GM21737 (cell line): ENCODE measurements around the gene KIF20B.
"Not testable (repeated sequence)": the region's sequence is repeated elsewhere in the genome, so short reads cannot be mapped to it uniquely, and the experiment has no call there.

Experiments
- ATAC-seq: cut with Tn5 transposase; IDR thresholded peaks from one replicate; pipeline ENCODE4 v1.9.1; 2021; ENCODE audit warnings: mild to moderate bottlenecking, moderate library complexity; ENCODE audit not compliant: unreplicated experiment

The KIF20B gene

DNA sequence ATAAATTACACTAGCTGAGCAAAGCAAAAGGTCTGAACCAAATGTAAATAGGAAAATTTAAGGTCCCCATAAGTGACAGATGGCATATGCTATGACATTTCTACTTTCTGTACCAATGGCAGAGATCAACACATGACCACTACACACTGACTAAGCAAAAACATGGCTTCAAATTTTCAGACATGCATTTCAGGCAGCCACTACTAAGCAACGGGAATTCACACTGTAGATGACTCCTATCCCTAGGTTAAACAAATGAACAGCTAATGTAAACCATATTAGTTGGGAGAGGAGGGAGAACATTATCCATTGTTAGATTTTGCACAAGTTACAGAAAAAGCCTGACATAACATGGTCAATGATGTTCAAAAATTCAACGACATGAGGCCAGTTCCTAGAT is 11.4 kb upstream of the KIF20B start:
- no peak for ATAC-seq

DNA sequence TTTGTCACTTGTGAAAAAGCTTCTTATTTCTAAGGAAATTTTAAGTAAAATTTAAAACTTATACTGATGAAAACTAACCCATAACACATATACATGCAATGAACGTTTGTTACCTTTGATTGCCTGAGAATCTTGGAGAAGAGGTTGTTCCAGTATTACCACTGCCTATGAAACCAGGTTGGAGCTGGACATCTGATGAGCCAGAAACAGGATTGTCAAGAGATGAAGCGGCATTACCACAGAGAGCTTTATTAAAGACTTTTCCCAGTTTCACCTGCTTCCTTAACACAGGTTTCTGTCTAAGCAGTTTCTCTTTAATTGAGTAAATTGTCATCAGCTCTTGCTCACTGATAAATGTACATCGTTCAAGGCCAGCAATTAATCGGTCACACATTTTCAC is 9.0 kb upstream of the KIF20B start:
- no peak for ATAC-seq

DNA sequence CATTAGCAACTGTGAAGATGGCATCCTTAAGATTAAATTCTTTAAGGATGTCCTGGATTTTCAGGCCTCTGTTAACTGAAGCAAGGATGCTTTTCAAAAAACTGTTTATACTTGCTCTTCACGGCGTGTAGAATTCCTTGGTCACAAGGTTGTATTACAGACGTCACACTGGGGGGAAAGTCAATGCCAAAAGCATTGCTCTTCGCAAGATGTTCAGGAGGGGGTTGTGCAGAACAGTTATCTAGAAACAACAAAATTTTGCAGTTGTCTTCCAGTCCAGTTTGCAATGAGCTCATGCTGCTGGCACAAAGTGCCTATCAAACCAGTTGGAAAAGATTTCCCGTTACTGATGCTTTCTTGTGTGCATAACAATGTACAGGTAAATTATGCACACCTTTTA is 8.2 kb upstream of the KIF20B start:
- ATAC-seq, result no peak

DNA sequence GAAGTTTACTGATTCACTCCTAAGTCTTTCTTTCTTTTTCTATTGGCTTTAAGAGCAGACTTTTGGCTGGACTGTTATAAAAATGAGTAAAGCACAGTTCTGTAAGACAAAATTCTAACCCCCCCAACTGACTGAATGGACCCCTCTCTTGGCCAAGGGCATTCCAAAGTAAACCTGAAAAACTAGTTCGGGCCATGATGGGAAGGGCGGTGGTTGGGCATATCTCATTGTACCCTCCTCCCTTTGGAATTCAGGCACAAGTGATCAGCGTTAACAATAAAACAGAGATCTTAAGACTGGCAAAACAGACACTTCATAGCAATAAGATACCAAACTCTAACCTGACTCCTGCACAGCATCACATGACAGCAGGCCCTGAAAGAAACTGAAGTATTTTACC is 6.1 kb upstream of the KIF20B start:
- ATAC-seq, result no peak

DNA sequence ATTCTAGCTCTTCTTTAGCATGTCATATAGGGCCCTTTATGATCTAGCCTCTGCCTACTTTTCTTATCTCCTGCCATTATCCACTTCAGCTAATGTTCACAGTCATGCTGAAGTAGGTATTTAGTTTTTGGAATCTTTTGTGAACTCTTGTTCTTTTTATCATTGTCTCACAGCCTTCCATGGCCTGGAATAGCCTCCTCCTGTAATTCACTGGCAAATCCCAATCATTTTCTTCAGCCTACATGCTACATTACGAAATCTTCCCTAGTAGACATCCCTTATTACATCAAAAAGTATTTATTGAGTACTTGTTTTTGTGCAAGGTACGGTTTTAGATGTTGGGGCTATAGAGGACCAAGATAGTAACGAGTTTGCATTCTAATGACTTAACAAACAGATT is 3.4 kb upstream of the KIF20B start:
- no peak for ATAC-seq

DNA sequence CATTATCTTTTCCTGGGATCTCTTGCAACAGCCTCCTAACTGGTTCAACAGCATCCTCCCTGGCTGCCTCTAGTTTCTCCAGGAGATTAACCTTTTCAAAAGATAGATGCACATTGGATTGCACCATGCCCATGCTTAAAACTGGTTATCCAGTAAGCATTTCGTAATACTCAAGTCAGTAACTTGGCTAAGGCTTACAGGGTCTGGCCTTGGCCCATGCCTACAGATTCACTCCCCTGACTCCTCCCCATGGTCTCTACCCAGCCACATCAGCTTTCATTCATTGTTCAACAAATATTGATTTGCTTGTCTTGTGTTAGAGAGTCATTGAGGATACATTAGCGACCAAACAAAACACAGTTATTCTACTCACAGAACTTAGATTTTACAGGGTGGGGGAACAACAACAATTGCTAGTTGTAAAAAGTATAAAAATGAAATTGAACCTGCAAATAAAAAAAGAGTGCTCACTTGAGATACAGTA is 1.8 kb upstream of the KIF20B start:
- no peak for ATAC-seq

DNA sequence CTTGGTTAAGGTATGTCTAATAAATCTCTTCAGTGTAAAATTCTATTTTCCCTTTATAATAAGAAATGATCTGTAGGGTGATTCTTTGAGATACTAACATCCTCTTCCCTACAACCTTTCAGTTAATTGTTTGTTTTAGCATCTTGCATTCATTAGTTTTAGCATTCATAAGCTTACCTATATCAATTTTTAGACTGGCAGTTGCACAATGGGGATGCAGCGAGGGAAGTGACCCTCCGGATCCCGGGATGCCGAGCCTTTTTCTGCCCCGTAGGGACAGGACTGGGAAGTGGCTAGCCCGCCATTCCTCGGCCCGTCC is 508 bp upstream of the KIF20B start:
- ATAC-seq, result no peak

DNA sequence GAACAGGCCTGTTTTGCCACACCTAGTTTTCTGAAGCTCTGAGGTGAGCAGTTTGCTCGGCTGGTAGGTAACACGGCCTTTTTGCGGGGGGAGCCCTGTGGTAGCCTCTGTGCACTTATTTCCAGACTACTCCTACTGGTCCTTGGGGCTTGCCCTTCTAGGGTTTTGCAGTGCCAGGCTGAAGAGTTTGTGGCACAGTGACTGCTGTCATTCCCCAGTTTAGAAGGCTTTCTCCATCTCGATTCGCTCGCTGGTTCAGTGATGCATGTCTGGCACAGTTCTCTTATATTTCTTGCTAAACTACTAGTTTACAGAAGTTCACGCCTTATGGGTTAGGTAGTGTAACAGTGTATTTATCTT is 711 bp downstream of the KIF20B start:
- ATAC-seq, result no peak

DNA sequence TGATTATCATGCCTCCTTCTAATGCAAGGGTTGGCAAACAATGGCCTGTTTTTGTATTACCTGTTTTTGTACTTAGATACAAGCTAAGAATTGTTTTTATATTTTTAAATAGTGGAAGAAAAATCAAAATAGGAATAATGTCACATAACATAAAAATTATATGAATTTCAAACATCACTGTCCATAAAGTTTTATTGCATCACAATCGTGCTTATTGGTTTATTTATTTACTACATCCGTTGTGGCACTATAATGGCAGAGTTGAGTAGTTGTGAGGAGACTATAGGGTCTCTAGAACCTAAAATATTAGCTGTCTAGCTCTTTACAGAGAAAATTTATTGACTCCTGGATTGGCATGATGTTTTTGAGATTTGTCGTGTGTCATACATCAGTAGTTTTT is 4.1 kb downstream of the KIF20B start:
- ATAC-seq, result no peak

DNA sequence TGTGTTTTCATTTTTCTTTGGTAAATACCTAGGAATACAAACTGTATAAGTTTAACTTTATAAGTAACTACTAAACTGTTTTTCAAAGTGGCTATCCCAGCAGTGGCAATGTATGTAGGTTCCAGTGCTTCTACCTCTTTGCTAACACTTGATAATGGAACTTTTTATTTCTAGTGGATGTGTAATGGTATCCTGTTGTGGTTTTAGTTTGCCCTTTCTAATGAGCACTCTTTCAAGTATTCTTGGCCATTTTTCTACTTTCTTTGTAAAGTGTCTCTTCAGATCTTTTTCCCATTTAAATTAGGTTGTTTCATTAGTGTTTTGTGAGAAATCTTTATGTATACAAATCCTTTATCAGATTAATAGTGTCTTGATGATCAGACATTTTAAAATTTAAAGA is 4.6 kb downstream of the KIF20B start:
- ATAC-seq, result no peak

DNA sequence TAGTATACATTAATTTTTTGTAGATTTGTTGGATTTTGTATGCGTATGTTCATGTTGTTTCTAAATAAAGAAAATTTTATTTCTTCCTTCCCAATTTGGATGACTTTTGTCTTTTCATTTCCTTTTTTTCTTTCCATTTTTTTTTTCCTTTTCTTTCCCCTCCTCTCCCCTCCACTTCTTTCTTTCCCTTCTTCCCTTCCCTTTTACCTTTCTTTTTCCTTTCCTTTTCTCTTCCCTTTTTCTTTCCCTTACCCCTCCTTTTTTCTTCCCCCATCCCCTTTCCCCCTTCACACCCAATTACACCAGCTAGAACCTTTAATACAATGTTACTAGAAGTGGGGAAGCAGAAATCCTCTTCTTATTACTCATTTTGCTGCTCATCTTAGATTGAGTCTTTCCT is 6.0 kb downstream of the KIF20B start:
- ATAC-seq, result no peak

DNA sequence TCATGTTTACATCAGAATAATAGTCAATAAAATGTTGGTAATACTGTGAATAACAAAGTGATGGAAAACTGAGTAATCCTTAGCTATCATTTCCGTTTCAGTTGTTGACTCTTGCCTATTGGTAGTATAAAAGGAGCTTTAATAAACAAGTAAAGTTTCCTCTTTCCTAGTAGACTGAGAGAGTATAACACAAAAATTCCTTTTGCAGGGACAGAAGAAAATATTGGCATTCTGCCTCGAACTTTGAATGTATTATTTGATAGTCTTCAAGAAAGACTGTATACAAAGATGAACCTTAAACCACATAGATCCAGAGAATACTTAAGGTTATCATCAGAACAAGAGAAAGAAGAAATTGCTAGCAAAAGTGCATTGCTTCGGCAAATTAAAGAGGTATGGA is 9.4 kb downstream of the KIF20B start:
- ATAC-seq, result no peak

DNA sequence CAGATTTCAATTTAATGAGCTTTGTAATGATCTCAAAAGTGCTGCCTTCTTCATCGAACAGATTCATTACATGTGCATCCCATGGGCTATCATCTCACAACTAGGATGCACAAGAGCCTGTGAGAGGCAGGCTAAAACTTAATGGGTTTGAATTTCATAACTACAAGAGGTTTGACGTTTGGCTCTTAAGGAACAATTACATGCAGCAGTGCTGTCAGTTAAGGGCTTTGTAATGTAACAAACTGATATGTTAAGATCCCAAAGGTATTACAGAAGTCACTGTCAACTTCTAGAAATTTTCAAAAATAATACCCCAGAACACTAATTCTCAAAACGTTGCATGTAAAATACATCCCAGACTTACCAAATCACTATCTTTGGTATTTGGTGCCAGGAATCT is 33.2 kb downstream of the KIF20B start:
- no peak for ATAC-seq

DNA sequence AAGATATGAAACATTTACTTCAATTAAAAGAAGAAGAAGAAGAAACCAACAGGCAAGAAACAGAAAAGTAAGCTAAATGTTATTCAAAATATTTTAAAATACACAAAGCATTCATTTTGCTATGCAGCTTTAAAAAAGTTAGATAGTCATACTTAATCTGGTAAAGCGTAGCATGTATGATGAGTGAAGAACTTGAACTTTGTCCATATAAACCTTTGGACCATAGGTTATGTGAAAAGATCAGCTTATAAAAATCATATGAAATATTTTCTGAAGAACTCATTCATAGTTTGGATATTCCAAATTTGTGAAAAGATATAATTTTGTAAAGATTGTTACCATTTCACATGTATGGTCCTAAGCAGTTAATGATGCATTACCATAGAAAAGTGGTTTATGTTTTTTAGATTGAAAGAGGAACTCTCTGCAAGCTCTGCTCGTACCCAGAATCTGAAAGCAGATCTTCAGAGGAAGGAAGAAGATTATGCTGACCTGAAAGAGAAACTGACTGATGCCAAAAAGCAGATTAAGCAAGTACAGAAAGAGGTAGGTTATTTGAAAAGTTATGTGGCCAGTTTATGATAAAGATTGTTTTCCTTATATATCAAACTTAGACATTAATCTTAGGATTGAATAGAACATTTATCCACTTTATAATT is 37.3 kb downstream of the KIF20B start:
- ATAC-seq, result peak; percentile 83

DNA sequence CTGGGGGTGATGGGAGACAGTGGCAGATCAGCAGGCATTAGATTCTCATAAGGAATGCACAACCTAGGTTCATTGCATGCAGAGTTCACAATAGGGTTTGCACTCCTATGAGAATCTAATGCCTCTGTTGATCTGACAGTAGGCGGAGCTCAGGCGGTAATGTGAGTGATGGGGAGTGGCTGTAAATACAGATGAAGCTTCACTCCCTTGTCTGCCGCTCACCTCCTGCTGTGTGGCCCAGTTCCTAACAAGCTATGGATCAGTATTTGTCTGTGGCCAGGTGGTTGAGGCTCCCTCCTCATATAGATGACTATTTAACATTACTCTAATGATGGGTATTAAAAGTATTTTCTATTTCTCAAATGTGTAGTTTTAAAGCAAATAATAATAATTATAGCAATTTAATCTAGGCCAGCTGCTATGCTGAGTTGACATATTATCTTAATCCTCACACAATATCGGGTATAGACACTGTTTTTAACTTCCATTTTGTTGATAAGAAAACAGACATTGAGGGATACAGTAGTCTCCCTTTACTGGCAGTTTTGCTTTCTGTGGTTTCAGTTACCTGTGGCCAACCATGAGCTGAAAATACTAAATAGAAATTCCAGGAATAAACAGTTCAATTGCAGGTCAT is 39.9 kb downstream of the KIF20B start:
- ATAC-seq, result no peak

DNA sequence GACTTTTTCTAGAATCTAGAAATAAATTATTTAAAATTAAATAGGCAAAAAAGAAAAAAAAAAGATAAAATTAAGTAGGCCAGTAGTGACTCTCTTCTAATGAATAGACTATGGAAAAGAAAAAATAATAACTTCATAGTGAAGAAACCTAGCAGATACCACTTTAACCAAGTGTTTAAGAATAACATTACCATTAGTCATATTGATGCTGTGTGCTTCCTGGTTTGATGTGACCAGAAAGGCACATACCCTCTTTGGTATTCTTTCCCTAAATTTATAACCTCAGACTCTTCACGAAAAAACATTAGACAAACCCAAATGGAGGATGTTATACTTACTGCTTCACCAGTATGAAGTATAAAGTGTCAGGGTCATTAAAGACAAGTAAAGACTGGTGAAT is 42.6 kb downstream of the KIF20B start:
- no peak for ATAC-seq

DNA sequence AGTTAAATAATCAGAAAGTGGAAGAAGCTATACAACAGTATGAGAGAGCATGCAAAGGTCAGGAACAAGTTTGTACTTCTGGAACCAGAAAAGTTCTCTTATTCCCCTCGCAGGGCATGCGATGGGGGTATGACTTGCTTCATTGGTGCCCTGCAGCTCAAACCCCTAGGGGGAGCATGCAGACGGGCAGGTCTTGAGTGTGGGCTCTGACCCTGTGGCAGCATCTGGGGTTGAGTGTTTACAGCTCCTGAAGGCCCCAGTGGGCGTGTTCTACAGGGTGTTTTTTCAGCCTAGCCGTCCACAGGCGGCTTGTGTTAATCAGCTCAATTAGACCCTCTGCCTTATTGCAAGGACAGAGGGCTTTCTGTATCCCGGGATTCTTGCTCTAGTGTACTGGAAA is 44.5 kb downstream of the KIF20B start:
- no peak for ATAC-seq

DNA sequence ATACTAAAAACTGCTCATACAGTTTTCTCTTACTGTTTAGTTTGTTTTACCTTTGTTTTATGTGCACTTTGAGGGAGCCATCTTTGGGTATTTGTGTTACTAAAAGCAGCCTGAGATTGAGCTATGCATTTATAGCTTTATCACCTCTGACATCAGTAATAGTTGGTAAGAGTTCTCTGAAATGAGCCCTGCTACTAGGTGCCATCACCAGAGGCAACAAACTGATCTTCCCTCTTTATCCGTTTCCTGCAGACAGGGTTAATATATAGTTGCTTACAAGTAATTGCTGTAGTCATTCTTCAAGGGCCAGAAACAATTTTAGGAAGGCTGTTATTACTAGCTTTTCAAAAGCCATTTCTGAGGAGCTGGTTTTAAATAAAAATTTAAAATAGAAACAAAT is 49.1 kb downstream of the KIF20B start:
- ATAC-seq, result no peak

DNA sequence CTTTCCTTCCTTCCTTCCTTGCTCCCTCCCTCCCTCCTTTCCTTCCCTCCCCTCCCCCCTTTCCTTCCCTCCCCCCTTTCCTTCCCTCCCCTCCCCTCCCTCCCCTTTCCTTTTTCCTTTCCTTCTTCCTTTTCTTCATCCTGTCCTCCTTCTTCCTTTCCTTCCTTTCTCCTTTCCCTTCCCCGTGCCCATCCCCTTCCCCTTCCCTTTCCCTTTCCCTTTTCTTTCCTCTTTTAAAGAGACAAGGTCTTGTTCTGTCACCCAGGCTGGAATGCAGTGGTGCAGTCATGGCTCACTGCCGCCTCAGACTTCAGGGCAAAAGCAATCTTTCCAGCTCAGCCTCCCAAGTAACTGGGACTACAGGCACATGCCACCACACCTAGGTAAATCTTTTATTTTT is 54.0 kb downstream of the KIF20B start:
- ATAC-seq, result no peak

DNA sequence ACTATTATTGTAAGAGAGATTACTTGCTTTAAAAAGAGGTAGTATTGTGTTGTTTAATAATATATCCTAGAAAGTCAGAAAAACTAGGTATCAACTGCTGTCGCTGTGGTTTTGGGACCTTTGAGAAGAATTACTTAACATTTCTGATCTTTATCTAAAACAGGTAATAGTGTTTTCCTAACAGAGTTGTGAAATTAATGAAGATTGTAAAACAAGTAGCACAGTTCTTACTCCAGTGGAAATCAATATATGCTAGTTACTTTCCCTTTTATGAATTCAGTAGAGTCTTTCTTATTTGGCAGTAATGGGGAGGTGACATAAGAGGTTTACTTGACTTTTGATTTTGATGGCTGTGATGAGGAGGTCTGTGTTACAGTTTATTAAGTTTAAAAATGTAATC is 58.1 kb downstream of the KIF20B start:
- ATAC-seq, result no peak

DNA sequence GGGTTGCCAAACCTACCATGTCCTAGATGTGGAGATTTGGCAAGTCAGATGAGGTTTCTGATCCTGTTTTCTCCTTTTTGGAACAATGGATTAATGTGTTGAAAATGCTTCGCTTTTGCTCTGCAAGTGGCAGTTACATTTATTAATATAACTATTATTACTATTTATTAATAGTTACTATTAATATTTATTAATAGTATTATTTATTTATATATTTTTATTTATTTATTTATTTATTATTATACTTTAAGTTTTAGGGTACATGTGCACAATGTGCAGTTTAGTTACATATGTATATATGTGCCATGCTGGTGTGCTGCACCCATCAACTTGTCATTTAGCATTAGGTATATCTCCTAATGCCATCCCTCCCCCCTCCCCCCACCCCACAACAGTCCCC is 62.3 kb downstream of the KIF20B start:
- not testable (repeated sequence) for ATAC-seq

DNA sequence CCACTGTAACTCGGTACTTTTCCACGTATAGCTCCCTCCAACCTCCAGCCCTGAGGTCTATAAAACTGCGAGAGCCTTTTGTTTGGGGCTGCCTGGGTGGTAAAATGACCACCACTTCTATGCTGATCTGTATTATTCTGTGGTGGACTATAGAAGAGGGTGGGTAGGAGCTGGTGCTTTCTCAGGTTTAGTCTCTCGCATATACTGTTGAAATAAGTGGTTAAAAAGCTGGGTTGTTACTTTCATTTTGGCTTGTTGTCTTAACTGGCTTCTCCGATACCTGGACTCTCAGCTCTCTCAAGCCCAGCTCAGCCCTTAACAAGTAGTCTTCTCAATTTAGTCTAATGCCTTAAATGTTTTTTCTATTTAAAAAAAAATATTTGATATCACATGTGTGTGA is 70.3 kb downstream of the KIF20B start:
- no peak for ATAC-seq

DNA sequence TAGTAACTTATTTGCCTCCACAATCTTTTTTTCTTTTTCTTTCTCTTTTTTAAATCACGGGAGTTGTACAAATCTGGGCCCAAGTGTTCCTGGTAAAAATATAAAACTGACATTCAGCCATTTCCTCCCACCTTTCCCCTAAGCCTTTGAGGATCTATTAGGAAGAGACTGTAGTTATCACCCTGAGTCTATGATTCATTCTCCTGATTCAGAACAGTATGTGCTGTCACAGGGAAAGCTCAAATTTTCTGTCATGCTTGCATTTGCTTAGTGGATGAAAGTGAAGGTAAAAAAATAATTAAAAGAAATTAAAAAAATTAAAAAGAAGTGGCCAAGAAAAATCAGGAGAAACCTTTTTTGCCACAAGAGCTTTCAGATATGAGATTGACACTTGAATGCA is 71.7 kb downstream of the KIF20B start:
- no peak for ATAC-seq
